Measurements from ENCODE around the gene TMEM186. TPM values are rescaled to one million over a fixed set of nuclear protein-coding genes. Genes with fewer than 3 reads are reported as not detected.

The TMEM186 gene
- total and polyA plus RNA-seq, 2 of the 8 experiments (the other 6 are each of a cell fraction or from before 2014, with no cell fraction given) = 13.1 TPM

GRCh38 chr16:8814095-8814806 is 16.8 kb upstream of the TMEM186 start:
- H3K4me2 ChIP-seq (ENCODE audit: insufficient read depth in 1 of 2, low read depth in 2 of 2, low read length in 2 of 2) = no peak overlapping the region
- TF ChIP-seq MAX (IDR thresholded peaks at IDR 0.05) = no peak
- TF ChIP-seq HDAC6 (IDR thresholded peaks at IDR 0.05; ENCODE audit: low read depth, low read length) = no peak
- no peak for TF ChIP-seq TAF7 (optimal IDR thresholded peaks at IDR 0.05; ENCODE audit: borderline replicate concordance, low read depth, low read length)
- no peak for TF ChIP-seq NRF1 (IDR thresholded peaks at IDR 0.05; ENCODE audit: low read depth, low read length)
- TF ChIP-seq CHD2 (IDR thresholded peaks at IDR 0.05; ENCODE audit: low read length) = no peak
- no peak for TF ChIP-seq ATF2 (IDR thresholded peaks at IDR 0.05; ENCODE audit: low read length)
- no peak for TF ChIP-seq SAP30 (IDR thresholded peaks at IDR 0.05; ENCODE audit: insufficient read depth, insufficient replicate concordance, low read length)
- no peak for TF ChIP-seq RAD21 (IDR thresholded peaks at IDR 0.05 in 1 of 2, conservative IDR thresholded peaks at IDR 0.05 in 1 of 2; ENCODE audit: low read depth in 2 of 2, low read length in 2 of 2)
- no peak for TF ChIP-seq POU5F1 (IDR thresholded peaks at IDR 0.05; ENCODE audit: low read depth, low read length)

More at GRCh38 chr16:8814095-8814806, 16.8 kb upstream of the TMEM186 start:
- no peak overlapping the region for H3K4ac ChIP-seq (replicated peaks; ENCODE audit: insufficient read length, low read depth, low read length)
- ChIA-PET POLR2A (ENCODE audit: partially characterized antibody) (no interaction called here), CTCF (ENCODE audit: partially characterized antibody) (interaction anchor here (1.0 kb wide), 1 partner anchor 165 kb away, joined by 3 read pairs; no protein-coding TSS in a partner anchor)
- no peak overlapping the region for H2BK5ac ChIP-seq (ENCODE audit: low read depth, low read length)
- no peak overlapping the region for H3K23ac ChIP-seq (ENCODE audit: insufficient read length)
- H2BK120ac ChIP-seq (replicated peaks; ENCODE audit: low read depth, low read length) = no peak overlapping the region
- no peaks in the 10 kb centered on the region for H3K79me2 ChIP-seq (ENCODE audit: control insufficient read depth in 1 of 2, insufficient read depth in 2 of 2, low read length in 2 of 2)
- H3K18ac ChIP-seq (ENCODE audit: extremely low read depth, low read length) = no peak overlapping the region
- H3K9me3 ChIP-seq (ENCODE audit: insufficient read depth in 2 of 2, low read depth in 1 of 2, low read length in 1 of 2) = no peaks in the 10 kb centered on the region
- no peak overlapping the region for H3K56ac ChIP-seq (replicated peaks; ENCODE audit: insufficient read length, low read depth, low read length)
- H2AK5ac ChIP-seq (ENCODE audit: low read depth, low read length) = no peak overlapping the region
- H3K27me3 ChIP-seq (replicated peaks in 1 of 4; ENCODE audit: control insufficient read depth in 3 of 4, extremely low read depth in 1 of 4, insufficient read depth in 3 of 4, low read length in 3 of 4) = no peaks in the 10 kb centered on the region
- H3K27ac ChIP-seq (ENCODE audit: low read depth, low read length) = no peak overlapping the region
- no peak overlapping the region for H3K4me3 ChIP-seq (ENCODE audit: extremely low read depth in 1 of 4, insufficient read depth in 2 of 4, low read depth in 3 of 4, low read length in 4 of 4)
- H2BK12ac ChIP-seq (ENCODE audit: low read depth, low read length) = no peak overlapping the region
- H4K5ac ChIP-seq (ENCODE audit: insufficient read length, low read depth, low read length) = no peak overlapping the region
- H3K23me2 ChIP-seq (ENCODE audit: low read depth, low read length) = no peaks in the 10 kb centered on the region
- no peak overlapping the region for H3K9ac ChIP-seq (replicated peaks in 1 of 4; ENCODE audit: extremely low read depth in 1 of 4, low read depth in 3 of 4, low read length in 3 of 4)
- H4K91ac ChIP-seq (replicated peaks; ENCODE audit: insufficient read length, low read length) = no peak overlapping the region
- no peak overlapping the region for H2AFZ ChIP-seq (ENCODE audit: low read length)
- H4K8ac ChIP-seq (ENCODE audit: extremely low read depth, insufficient read depth, low read length) = no peak overlapping the region
- DNase-seq (ENCODE audit: low read depth in 1 of 2, low spot score in 2 of 2) = no peak
- H3K36me3 ChIP-seq (ENCODE audit: control insufficient read depth in 2 of 4, insufficient read depth in 4 of 4, low read length in 3 of 4) = peaks cover 26 to 79% (median 57%) of the 10 kb centered on the region in 4 experiments
- 91% methylated on average over 14 of the region's 14 CpGs; no CpG with 5 or more reads in 1 of the 2 experiments for WGBS, 2 experiments (ENCODE audit: extremely low coverage in 1 of 2, insufficient coverage in 1 of 2, insufficient read length in 1 of 2, insufficient replicate concordance in 2 of 2, low coverage in 1 of 2, low lambda C conversion rate in 2 of 2, missing lambda C conversion rate in 1 of 2)
- no peak overlapping the region for H2BK15ac ChIP-seq (ENCODE audit: low read length)
- H3K4me1 ChIP-seq (replicated peaks in 1 of 4; ENCODE audit: control insufficient read depth in 3 of 4, insufficient read depth in 4 of 4, low read length in 3 of 4) = no peaks in the 10 kb centered on the region
- FAIRE-seq = no peak
- peaks cover 0 to 5% of the 10 kb centered on the region in 2 experiments for H4K20me1 ChIP-seq (replicated peaks in 1 of 2; ENCODE audit: control insufficient read depth in 1 of 2, insufficient read depth in 2 of 2, low read length in 2 of 2)
- H3K79me1 ChIP-seq (ENCODE audit: low read depth, low read length) = no peaks in the 10 kb centered on the region
- no peak overlapping the region for H3K14ac ChIP-seq (ENCODE audit: insufficient read length)
- no peak overlapping the region for H2BK20ac ChIP-seq (ENCODE audit: low read length)

Data from H1 (cell line).